EH (cell line): ENCODE data around the gene IRF2.

Source experiments
- DNase-seq: peaks from one replicate; pipeline ENCODE4 v3.0.0-alpha.2; 2015; ENCODE audit warnings: low read depth

The IRF2 gene

GRCh38 chr4:184474263-184475095 is at the start of gene IRF2:
IRF2 (minus strand) TSS chr4:184474550; CDS start chr4:184429064, 45,486 bp downstream.
- peak; percentile 98 for DNase-seq

DNA sequence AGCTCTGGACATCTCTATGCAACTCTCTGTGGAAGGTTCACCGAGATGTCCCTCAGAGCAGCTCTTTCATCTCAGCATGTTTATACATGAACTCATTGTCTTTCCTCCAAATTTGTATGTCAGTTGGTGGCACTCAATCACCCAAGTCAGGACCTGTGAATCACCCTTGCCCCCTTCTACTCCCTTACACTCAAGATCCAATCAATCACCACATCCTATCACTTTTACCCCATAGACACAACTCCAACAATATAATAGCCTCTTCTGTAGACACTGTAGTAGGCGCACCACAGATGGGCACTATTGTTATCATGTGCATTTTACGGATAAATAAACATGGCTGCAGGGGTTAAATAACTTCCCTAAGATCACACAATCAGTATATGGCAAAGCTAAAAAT is 41.3 kb upstream of the IRF2 start:
- DNase-seq, result no peak

DNA sequence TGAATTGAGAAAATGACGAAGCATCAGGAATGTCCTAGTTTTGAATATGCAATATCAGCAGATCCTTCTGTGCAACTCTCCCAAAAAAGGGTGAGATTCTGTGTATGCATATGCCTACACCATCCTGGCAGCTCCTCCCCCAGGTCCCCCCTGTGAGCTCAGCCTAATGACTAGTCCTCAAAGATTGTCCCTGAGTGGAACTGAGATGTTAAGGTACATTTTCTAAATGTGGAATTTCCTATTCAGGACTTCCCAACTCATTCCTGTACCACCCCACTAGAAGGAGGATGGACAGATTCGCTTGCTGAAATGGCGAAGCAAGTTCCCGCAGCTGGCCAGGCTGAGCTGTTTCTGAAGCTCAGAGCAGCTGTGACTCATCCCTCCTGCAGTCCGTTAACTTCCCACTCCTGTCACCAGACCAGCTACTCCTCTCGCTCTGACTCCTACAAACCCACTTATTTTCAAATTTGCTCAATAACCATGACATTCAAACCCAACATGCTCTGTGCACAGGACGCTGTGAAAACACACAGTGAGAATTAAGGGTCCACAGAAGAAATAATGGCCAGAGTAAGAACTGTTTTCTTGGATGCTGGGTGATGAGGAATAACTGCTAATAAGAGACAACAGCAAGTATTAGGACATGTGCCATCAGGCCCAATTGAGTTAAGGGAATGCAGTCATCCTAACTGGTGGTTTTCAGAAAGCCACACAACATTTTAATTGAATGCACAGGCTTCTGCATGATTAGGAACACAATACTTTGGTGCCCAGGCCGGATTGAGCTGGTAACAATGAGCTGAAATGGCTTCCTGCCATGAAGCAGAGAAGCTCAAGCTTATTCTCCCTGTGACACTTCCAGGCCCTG is 40.0 kb upstream of the IRF2 start:
- DNase-seq, result peak; percentile 80

DNA sequence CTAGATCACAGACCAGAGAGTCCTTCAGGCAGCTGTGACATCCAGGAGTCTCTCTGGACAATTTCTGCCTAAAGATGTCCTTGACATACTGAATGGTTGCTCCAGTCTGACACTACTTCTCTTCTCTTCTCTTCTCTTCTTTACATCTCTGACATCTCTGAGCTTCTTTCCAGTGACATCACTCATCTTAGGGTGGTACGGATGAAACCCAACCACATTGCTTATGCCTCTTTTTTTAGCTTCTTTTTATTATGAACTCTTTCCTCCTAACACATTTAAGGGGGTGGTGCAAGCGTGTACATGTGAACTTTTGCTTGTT is 39.4 kb upstream of the IRF2 start:
- no peak for DNase-seq

- DNase-seq, result no peak
Observed at GRCh38 chr4:184511156-184511555, 36.8 kb upstream of the IRF2 start.

DNA sequence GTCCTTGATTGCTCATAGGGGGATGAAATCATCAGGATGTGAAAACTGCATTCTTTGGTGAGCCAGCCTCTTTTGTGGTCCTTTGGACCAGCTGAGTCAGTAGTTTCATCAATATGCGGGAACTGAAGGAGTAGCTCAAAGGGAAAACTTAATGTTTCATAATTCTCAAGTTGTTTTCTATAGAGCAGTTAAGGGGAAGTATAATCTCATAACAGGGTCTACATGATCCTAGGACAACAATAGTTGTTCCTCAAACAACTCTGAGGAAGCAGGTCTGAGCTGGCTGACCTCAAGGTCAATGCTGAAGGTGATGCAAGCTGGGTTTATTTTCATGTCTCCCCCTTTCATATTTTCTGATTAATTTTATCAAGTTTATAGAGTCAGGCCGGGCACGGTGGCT is 36.1 kb upstream of the IRF2 start:
- DNase-seq, result no peak

DNA sequence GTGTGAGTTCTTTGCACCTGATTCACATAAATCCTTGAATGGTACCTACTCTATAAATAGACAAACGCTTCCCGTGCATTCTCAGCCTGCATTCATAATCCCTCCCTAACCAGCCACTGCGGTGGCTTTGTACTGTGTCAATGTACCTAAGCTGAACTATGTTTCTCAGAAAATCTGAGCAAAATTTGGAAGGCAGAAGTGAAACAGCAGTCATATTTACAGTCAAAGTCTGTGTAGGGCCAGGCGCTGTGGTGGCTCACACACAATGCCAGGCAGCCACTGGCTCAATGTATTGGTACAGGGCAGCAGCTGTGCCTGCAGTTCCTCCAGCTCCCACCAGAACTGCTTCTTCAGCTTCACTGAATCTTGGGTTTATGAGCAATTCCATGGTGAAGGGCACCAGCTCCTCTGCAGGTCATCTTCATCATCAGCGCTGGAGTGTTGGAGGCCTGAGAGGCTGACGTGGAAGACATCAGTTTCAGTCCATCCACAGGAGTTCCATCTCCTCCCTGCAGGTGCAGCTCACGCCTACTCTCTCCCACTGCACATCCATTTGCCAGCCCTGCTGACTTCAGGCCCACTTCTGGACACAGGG is 32.3 kb upstream of the IRF2 start:
- DNase-seq, result peak; percentile 8

DNA sequence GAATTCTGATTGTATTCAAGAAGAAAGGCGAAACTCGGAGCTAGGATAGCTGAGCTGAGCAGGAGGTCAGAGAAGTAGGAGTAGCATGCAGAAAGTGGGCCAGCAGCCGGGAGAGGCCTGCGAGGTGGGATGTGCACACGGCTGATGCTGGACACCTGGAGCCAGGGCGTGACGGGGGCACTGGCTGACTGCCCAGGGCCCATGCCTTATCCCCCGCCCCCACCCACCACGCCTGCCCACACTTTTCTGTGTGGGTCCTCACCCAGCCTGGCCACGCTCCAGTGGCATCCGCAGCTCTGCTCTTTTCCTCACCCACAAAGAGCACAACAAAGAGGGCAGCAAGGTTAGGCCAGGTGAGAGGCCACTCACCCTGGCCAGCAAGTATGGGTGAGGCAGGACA is 30.0 kb upstream of the IRF2 start:
- no peak for DNase-seq

GRCh38 chr4:184503869-184504300 is 29.5 kb upstream of the IRF2 start:
- peak; percentile 64 for DNase-seq

DNA sequence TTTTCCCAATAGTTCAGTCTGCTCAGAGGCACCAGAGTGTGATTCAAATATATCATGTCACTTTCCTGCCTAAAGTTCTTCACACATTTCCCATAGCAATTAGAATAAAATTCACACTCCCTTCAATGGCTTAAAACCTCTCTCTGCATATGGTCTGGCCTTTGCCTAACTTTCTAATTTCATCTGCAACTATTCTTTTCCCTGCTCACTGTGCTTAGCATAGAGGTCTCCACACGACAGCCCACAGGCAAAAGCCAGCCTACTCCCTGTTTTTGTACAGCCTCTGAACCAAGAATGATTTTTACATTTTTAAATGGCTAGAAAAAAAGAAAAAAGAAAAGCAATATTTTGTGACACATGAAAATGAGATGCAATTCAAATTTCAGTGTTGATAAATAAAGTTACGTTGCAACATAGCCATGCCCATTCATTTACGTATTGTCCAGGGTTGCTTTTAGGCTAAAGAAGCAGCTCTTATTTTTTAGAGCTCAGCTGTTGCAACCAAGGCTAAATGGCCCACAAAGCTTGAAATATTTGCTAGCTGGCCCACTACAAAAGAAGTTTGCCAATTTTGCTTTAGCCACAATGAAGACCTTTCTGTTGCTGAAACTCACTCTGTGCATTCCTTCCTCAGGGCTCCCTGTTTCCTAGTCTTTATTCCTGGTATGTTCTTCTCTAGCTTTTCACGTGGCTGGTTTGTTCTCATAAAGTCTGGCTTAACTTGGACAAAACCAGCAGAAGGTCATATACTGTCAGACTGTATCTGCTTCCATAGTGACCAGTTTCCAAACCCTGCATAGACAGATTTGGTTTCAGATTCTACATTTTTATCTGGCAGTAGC is 26.6 kb upstream of the IRF2 start:
- DNase-seq, result no peak

DNA sequence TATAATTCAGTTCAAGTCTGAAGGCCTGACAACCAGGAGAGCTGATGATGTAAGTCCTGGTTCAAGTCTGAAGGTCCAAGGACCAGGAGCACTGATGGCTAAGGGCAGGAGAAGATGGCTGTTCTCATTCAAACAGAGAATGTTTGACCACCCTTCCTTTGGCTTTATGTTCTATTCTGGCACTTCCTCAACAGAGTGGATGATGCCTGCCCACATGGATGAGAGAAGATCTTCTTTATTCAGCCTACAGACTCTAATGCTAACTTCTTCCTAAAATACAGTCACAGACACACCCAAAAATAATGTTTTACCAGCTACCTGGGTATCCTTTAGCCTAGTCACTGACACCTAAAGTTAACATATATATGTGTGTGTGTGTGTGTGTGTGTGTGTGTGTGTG is 25.6 kb upstream of the IRF2 start:
- no peak for DNase-seq

- no peak for DNase-seq
Observed at GRCh38 chr4:184498598-184498997, 24.2 kb upstream of the IRF2 start.

- no peak for DNase-seq
Observed at GRCh38 chr4:184489771-184490170, 15.4 kb upstream of the IRF2 start.

DNA sequence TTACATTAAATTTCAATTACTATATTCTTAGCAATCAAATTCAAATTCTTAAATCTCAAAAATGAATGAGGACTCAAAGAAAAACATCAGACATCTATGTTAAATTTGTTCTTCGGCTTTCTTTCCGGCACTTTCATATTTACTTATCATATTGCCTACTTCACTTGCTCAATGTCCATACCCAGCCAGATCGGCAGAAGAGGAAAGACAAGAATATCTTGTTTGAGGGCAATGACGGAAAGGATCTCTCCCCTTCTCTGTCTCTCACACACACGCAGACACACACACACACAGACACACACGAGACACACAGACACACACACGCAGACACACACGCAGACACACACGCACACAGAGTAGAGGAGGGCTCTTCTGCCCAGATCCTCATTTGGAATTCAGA is 13.2 kb upstream of the IRF2 start:
- no peak for DNase-seq

GRCh38 chr4:184485279-184485678 is 10.9 kb upstream of the IRF2 start:
- DNase-seq, result no peak

DNA sequence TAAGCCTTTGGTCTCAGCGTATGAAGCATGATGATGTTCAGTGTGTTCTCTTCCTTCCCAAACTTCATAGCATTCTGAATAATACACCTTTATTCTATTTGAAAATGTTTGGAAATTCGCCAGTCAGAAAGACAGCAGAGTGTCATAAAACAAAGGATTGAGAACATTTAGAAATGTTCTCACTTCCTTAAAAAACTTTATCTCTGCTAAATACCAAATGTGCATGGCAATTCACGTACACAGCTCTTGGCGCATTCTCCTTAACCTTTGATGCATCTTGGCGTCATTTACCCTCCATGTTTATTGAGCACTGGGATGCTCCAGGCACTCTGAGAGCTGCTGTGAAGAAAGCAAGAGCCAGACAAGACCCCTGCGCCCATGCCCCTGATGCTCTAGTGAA is 7.2 kb upstream of the IRF2 start:
- DNase-seq, result no peak

DNA sequence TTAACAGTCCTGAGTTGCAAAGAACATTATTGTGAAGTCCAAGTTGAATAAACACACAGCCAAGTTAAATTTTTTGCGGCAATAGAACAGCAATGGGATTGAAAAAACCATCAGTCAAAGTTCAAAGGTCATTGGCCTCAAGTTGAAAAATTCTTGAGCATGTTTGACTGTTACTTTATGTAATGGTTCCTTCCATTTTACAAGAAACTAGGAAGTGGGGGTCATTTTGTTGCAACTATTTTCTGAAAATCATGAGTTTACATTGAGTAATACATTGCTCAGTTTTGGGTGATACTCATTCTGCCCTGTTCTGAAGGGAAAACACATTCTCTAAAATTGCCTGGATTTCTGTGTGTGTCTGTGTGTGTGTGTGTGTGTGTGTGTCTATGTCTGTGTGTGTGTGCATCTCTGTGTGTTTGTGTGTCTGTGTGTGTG is 5.2 kb upstream of the IRF2 start:
- no peak for DNase-seq

GRCh38 chr4:184477201-184477999 is 3.0 kb upstream of the IRF2 start:
- DNase-seq, result no peak

DNA sequence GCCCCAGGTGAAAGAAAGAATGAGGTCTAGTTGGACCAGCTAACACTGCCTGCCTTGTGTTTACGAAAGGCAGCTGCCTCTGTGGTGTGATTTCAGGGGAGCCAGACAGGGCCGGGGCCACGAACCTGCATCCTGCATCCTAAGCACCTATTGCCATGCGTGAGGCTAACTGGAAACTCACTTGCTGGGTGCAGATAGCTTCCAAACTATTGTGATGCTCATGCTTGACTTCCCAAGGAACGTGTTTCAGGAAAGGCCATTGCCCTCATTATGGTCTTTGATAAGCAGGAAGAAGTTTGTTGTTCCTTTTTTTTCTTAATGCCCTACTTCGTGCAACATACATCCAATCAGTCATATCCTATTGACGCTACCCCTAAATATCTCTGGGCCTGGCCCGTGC is 2.3 kb upstream of the IRF2 start:
- DNase-seq, result no peak

DNA sequence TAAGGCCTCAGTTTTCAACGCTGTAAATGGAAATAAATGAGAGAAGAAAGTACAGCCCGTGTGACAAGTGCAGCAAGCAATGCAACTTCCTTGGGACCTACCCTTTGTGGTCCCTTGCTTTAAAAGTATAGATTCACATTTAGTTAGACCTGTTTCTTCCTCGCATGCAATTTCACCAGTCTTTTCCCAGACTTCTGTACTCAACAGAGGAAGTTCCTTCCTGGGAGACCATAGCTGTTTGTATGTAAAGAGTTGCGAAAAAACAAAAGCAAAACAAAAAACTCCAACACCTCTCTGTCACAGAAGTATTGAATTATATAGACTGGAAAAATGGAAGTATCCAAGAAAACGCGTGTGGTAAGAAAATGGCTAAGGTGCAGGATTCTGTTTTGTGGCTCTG is 1.1 kb upstream of the IRF2 start:
- no peak for DNase-seq

DNA sequence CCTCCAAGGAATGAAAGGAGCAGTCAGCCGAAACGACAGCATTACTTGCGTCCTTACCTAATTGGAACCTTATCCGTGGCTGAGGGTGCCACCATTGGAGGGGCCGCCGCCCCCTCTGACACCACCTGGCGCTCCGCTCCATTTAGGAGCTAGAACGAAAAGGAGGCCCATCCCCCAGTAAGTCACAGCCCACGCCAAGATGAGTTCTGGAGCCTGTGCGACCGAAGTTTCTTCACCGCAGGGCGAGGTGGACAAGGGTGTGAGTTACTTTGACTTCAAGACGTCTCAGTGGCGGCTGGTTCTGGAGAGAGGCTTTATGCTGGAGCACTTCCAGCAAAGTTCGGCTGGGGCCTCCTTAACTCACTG is 729 bp upstream of the IRF2 start:
- DNase-seq, result peak; percentile 58
